GM12874 (cell line): ENCODE measurements around the gene VSIG4.

Experiments
- CTCF ChIP-seq: IDR thresholded peaks from 2 replicates; pipeline ENCODE4 v1.5.1; 2011; ENCODE audit warnings: low read depth, mild to moderate bottlenecking, control low read depth, low read length, moderate library complexity; ENCODE audit not compliant: insufficient read depth

The VSIG4 gene

GRCh38 chrX:66014556-66014955, 25.3 kb downstream of the VSIG4 start:
- no peak for TF ChIP-seq CTCF

GRCh38 chrX:66014084-66014483, 25.8 kb downstream of the VSIG4 start:
- no peak for TF ChIP-seq CTCF

GRCh38 chrX:66013194-66013816, 26.6 kb downstream of the VSIG4 start:
- no peak for TF ChIP-seq CTCF

- no peak for TF ChIP-seq CTCF
Observed at GRCh38 chrX:66012094-66012534, 27.8 kb downstream of the VSIG4 start.

- TF ChIP-seq CTCF = no peak
Observed at GRCh38 chrX:66009231-66009845, 30.5 kb downstream of the VSIG4 start.

GRCh38 chrX:66008328-66008970, 31.4 kb downstream of the VSIG4 start:
- no peak for TF ChIP-seq CTCF

GRCh38 chrX:66007851-66008250, 32.0 kb downstream of the VSIG4 start:
- TF ChIP-seq CTCF = no peak
